ENCODE data around the gene GRK5.

GRCh38 chr10:119500821-119501220, 293.4 kb downstream of the GRK5 start:
- TF ChIP-seq POLR2A (IDR thresholded peaks at IDR 0.05; ENCODE audit: low read depth, low read length) (no peak), POLR2AphosphoS5 (IDR thresholded peaks at IDR 0.05; ENCODE audit: low read depth, low read length) (no peak), TAF1 (IDR thresholded peaks at IDR 0.05; ENCODE audit: low read depth, low read length) (no peak), PAX5 (IDR thresholded peaks at IDR 0.05; ENCODE audit: insufficient read depth, low read length, severe bottlenecking) (no peak), POU2F2 (IDR thresholded peaks at IDR 0.05; ENCODE audit: low read depth, low read length) (no peak)
